ENCODE results near the gene SEPTIN12. TPM values are rescaled to one million over a fixed set of nuclear protein-coding genes. Genes with fewer than 3 reads are reported as not detected.

The SEPTIN12 gene
- total RNA-seq, 1 donor from 2014 or later = not detected

DNA sequence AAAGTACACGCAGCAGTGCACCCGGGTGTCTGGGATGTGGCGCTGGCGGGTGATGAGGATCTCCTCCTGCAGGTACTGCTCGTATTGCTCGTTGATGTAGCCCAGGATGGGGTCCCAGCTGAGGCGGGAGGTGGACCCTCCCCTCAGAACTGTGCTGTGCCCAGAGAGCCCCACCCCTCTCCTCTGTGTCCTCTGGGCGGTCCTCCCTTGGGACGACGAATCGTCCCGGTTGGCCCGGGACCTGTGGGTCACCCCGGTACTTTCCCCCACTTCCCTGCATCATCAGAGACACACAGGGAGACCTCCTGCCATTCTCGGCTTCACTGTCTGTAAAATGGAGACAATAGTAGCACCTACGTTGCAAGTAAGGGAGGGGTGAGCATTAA lies 4.2 kb downstream of the SEPTIN12 start:
- no peak for FAIRE-seq
- TF ChIP-seq CTCF (IDR thresholded peaks at IDR 0.05; ENCODE audit: insufficient read depth, low read length, severe bottlenecking) = no peak
- Histone ChIP-seq H3K27me3 (ENCODE audit: control insufficient read depth, insufficient read depth, low read length) (no peaks in the 10 kb centered on the region), H3K4me3 (ENCODE audit: low read depth, low read length) (no peak overlapping the region), H3K36me3 (ENCODE audit: control insufficient read depth, insufficient read depth, low read length) (no peaks in the 10 kb centered on the region)
- DNase-seq (ENCODE audit: low read depth) = no peak

DNA sequence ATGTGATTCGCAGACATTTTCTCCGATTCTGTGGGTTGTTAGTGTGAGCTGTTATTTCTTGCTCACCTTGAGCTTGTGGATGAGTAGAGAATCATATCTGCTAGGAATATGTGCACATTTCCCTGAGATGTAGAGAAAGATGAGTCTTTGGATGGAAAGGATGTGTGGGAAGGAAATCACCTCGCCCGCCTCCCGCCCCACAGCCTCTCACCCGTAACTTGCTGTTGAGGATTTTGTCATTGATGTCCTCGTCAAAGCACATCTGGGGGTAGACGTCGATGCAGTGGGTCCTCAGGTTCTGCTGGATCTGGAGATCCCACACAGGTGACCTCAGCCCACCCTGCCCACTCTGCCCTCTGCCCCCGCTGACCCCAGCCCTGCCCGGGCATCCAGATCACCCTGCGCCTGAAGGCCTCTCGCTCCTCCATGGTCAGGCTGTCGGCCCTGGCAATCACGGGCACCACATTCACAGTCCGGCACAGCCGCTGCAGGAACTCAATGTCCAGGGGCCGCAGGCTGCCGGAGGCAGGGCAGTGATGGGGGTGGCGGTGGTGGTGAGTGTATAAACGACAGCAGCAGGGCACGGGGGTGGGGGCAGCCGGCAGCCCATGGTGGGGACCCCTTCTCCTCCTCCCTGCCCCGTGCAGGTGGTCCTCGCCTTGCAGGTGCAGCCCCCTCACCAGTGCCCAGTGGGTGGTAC lies 4.7 kb downstream of the SEPTIN12 start:
- Histone ChIP-seq H3K4me3 (ENCODE audit: low read depth, low read length) (no peak overlapping the region), H3K27me3 (ENCODE audit: control insufficient read depth, insufficient read depth, low read length) (no peaks in the 10 kb centered on the region), H3K36me3 (ENCODE audit: control insufficient read depth, insufficient read depth, low read length) (no peaks in the 10 kb centered on the region)
- no peak for TF ChIP-seq CTCF (IDR thresholded peaks at IDR 0.05; ENCODE audit: insufficient read depth, low read length, severe bottlenecking)
- DNase-seq (ENCODE audit: low read depth) (no peak), FAIRE-seq (no peak)

DNA sequence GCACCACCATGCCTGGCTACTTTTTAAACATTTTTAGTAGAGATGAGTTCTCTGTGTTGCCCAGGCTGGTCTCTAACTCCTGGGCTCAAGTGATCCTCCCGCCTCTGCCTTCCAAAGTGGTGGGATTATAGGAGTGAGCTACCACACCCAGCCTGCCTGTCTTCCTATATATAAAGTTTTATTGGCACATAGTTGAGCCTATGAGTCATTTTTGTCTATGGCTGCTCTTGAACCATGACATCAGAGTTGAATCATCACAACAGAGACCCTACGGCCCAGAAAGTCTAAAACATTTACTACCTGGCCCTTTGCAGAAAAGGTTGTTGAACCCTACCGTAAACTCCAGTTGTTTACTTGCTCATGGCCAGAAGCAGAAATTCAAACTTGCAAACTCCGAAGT lies 7.9 kb downstream of the SEPTIN12 start:
- FAIRE-seq (no peak), DNase-seq (ENCODE audit: low read depth) (peak; percentile 43)
- Histone ChIP-seq H3K27me3 (ENCODE audit: control insufficient read depth, insufficient read depth, low read length) (no peaks in the 10 kb centered on the region), H3K4me3 (ENCODE audit: low read depth, low read length) (no peak overlapping the region), H3K36me3 (ENCODE audit: control insufficient read depth, insufficient read depth, low read length) (no peaks in the 10 kb centered on the region)
- TF ChIP-seq CTCF (IDR thresholded peaks at IDR 0.05; ENCODE audit: insufficient read depth, low read length, severe bottlenecking) = no peak

DNA sequence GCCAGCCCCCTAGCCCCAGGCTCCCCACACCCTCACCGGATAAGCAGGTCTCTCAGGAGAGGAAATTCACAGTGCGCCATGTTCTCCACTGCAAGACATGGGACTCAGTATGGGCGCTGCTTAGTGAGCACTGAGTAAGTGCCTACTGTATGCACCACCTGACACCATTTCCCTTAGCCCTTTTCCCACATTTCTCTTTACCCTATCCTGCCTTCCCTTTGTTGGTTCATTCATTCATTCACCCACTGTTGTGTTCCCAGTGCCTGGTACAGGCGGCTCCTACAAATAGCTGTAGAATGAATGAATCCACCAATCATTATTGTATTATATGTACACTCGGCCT lies 10.1 kb downstream of the SEPTIN12 start:
- no peak for TF ChIP-seq CTCF (IDR thresholded peaks at IDR 0.05; ENCODE audit: insufficient read depth, low read length, severe bottlenecking)
- Histone ChIP-seq H3K4me3 (ENCODE audit: low read depth, low read length) (no peak overlapping the region), H3K36me3 (ENCODE audit: control insufficient read depth, insufficient read depth, low read length) (no peaks in the 10 kb centered on the region), H3K27me3 (ENCODE audit: control insufficient read depth, insufficient read depth, low read length) (no peaks in the 10 kb centered on the region)
- no peak for DNase-seq (ENCODE audit: low read depth)
- no peak for FAIRE-seq

- TF ChIP-seq CTCF (IDR thresholded peaks at IDR 0.05; ENCODE audit: insufficient read depth, low read length, severe bottlenecking) = no peak
- H3K4me3 ChIP-seq (ENCODE audit: low read depth, low read length) = no peak overlapping the region
- no peaks in the 10 kb centered on the region for H3K36me3 ChIP-seq (ENCODE audit: control insufficient read depth, insufficient read depth, low read length)
- no peaks in the 10 kb centered on the region for H3K27me3 ChIP-seq (ENCODE audit: control insufficient read depth, insufficient read depth, low read length)
- FAIRE-seq = no peak
- DNase-seq (ENCODE audit: low read depth) = no peak
Observed at GRCh38 chr16:4777339-4778049, 10.7 kb downstream of the SEPTIN12 start.

Data from bronchial epithelial cell (primary cell).